Upper lobe of left lung (tissue), 4 donors: ENCODE measurements around the gene DAD1.

Experiments
- CTCF ChIP-seq, 6 experiments: fragments of 450-650 bp in 4 of 6; fragments of 200-600 bp in 2 of 6; sonication (generic) in 2 of 6; IDR thresholded peaks; one replicate each; pipeline ENCODE4 v1.5.1; 2016 to 2019; ENCODE audit warnings: antibody characterized with exemption in 6 of 6
- EP300 ChIP-seq, 4 donors: sonication (generic); formaldehyde crosslinking; IDR thresholded peaks; one replicate each; pipeline ENCODE4 v1.5.1; 2017; ENCODE audit warnings: antibody characterized with exemption in 4 of 4, control low read depth in 2 of 4
- POLR2A ChIP-seq, 4 donors: fragments of 450-650 bp; IDR thresholded peaks; one replicate each; pipeline ENCODE4 v1.5.1; 2016 to 2017; ENCODE audit warnings: antibody characterized with exemption in 4 of 4, mild to moderate bottlenecking in 2 of 4
- POLR2AphosphoS5 ChIP-seq, 2 donors: sonication (generic); formaldehyde crosslinking; IDR thresholded peaks; one replicate each; pipeline ENCODE4 v1.5.1; 2017; ENCODE audit warnings: antibody characterized with exemption in 2 of 2

DNA sequence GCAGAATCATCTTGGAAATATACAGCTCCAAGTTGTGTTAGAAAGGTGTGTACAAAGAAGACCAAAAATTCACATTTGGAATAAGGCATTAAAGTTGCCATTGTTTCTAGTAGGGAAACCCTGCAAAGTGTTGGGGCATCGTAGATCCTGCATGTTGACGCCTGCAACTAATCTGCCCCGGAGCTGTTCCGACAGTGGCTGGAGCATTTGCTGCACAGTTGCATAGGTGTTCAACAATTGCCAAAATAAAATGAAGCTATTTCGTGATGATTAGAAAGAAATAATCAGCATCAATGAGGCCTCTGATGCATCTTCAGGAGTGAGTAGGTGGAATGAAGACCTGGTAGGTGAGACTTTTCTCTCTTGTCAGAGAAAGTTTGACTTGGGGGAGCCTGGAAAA, 47.3 kb downstream of the DAD1 start:
- TF ChIP-seq CTCF (IDR thresholded peaks at IDR 0.05) (no peak), POLR2A (IDR thresholded peaks at IDR 0.05) (no peak), POLR2AphosphoS5 (IDR thresholded peaks at IDR 0.05) (no peak), EP300 (IDR thresholded peaks at IDR 0.05) (no peak)
